AG08396 (cell line): ENCODE data around the gene KAT5.
"Not testable (repeated sequence)": the region's sequence is repeated elsewhere in the genome, so short reads cannot be mapped to it uniquely, and the experiment has no call there.

ENCODE experiments used
- DNase-seq: peaks from one replicate; pipeline ENCODE4 v3.0.0; 2012; ENCODE audit warnings: low spot score, mixed read lengths

KAT5 gene

GRCh38 chr11:65744699-65745042, 32.6 kb downstream of the KAT5 start:
- no peak for DNase-seq

GRCh38 chr11:65745049-65745448, 33.0 kb downstream of the KAT5 start:
- no peak for DNase-seq

- not testable (repeated sequence) for DNase-seq
These were observed 50.1 kb downstream of the KAT5 start for GRCh38 chr11:65762169-65762568.

- DNase-seq: not testable (repeated sequence)
These were observed 50.8 kb downstream of the KAT5 start for GRCh38 chr11:65762816-65763215.

- DNase-seq: no peak
These were observed 52.4 kb downstream of the KAT5 start for GRCh38 chr11:65764434-65764833.

GRCh38 chr11:65766535-65766934, 54.5 kb downstream of the KAT5 start:
- DNase-seq: peak; percentile 58

GRCh38 chr11:65767406-65767805, 55.4 kb downstream of the KAT5 start:
- no peak for DNase-seq

- DNase-seq: not testable (repeated sequence)
These were observed 55.8 kb downstream of the KAT5 start for GRCh38 chr11:65767806-65768205.
